Loucy (cell line): ENCODE data around the gene NCR3LG1.

Source experiments
- EZH2phosphoT487 ChIP-seq: fragments of 200-600 bp; IDR thresholded peaks from 2 replicates; pipeline ENCODE4 v1.6.1; 2018; ENCODE audit warnings: antibody characterized with exemption, mild to moderate bottlenecking, moderate library complexity, borderline replicate concordance
- TF ChIP-seq, protein P1 (sequence below): fragments of 200-600 bp; sonication (generic); conservative IDR thresholded peaks from 2 replicates; pipeline ENCODE4 v1.5.1; 2014; ENCODE audit warnings: mild to moderate bottlenecking, antibody characterized with exemption, low read length

DNA sequence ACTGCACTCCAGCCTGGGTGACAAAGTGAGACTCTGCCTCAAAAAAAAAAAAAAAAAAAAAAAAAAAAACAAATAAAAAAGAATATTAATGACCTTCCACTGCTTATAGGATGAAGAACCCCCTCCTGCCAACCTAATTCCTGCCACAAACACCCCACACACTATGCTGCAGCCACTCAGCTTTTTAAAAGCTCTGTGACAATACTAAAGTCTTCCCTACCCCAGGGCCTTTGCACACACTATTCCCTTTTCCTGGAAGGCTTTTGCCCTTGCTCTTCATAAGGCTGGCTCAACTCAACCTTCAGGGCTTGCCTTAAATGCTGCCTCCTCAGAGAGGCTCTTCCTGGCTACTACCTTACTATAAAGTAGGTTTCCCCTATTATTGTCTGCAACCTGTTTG is 47.6 kb downstream of the NCR3LG1 start:
- no peak for TF ChIP-seq EZH2phosphoT487
- TF ChIP-seq, protein P1, sequence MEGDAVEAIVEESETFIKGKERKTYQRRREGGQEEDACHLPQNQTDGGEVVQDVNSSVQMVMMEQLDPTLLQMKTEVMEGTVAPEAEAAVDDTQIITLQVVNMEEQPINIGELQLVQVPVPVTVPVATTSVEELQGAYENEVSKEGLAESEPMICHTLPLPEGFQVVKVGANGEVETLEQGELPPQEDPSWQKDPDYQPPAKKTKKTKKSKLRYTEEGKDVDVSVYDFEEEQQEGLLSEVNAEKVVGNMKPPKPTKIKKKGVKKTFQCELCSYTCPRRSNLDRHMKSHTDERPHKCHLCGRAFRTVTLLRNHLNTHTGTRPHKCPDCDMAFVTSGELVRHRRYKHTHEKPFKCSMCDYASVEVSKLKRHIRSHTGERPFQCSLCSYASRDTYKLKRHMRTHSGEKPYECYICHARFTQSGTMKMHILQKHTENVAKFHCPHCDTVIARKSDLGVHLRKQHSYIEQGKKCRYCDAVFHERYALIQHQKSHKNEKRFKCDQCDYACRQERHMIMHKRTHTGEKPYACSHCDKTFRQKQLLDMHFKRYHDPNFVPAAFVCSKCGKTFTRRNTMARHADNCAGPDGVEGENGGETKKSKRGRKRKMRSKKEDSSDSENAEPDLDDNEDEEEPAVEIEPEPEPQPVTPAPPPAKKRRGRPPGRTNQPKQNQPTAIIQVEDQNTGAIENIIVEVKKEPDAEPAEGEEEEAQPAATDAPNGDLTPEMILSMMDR = no peak
